Cardiac fibroblast (primary cell): ENCODE measurements around the gene KIF1B.
A peak's percentile ranks its signal among the peaks of the same experiment; 100 is the strongest.

ENCODE experiments used
- DNase-seq, 2 donors: peaks; one replicate each; pipeline versions ENCODE4 v3.0.0 to v3.0.0-alpha.2; 2010; ENCODE audit warnings: low read depth in 2 of 2
- H3K4me3 ChIP-seq, 2 donors: replicated peaks in 1 of 2; 1 replicate in 1 of 2; 2 replicates in 1 of 2; pipeline ENCODE4 v1.5.1; 2011; ENCODE audit warnings: low read depth in 2 of 2, low read length in 2 of 2, mild to moderate bottlenecking in 2 of 2, moderate library complexity in 1 of 2
- CTCF ChIP-seq: IDR thresholded peaks from one replicate; pipeline ENCODE4 v1.5.1; 2011; ENCODE audit warnings: low read depth, mild to moderate bottlenecking, low read length, inconsistent platforms

KIF1B gene

DNA sequence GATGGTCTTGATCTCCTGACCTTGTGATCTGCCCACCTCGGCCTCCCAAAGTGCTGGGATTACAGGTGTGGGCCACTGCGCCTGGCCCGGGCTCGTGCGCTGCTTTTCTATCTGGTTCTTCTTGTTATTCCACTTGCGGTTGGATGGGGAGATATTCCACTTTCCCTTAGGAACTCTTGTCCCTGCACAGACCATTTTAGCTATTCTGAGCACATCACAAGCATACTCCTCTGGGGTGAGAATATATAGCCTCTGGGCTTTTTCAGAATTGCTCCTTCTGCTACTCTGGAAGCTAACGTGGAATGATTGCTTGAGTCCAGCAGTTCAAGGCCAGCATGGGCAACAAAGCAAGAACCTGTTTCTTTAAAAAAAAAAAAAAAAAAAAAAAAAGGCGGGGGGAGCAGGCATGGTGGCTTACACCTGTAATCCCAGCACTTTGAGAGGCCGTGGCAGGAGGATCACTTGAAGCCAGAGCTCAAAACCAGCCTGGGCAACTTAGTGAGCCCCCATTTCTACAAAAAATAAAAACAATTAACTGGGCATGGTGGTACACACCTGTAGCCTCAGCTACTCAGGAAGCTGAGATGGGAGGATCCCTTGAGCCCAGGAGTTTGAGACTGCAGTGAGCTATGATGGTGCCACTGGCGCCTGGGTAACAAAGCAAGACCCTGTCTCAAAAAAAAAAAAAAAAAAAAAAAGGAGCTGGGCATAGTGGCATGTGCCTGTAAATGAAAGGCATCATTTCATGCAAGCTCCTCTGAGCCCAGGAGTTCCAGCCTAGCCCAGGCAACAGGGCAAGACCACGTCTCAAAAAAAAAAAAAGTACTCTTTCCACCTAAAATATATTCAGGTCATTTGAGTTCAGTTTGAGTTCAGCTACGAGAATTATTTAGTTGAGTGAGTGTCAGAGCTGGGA lies 176.6 kb downstream of the KIF1B start:
- DNase-seq: no peak
- no peak for TF ChIP-seq CTCF
- no peak overlapping the region for H3K4me3 ChIP-seq

DNA sequence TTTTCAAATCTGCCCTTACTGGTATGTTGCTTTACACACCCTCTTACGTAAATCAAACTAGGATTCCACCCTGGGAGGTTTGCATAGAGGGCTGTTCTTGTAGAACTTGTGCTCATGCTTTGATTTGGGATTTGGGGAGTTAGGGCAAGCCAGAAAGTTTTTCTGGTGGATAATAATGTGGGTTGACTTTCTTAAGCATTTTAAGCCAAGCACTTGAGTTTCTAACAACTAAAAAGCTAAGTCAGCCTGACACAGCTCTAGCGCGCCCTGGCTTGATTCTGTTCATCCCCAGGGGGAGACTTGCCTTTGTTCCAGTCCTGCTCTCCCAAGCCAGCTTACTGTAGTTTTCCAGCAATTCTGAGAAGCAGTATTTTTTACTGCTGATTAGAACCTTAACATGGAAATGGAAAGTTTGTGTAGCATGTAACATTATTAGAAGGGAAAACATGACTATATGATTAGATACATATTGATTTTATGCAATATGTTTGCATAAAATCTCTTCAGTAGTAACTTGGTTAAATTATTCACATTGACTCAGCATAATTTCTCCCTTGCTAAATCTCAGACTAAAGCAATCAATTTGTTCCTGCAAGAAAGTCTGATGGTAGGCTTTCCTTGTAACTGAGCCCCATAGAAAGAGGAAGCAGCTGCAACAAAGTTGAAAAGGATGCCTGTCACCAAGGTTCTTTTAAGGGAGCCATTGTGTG lies 177.5 kb downstream of the KIF1B start:
- DNase-seq: peak; percentile 66 to 84
- TF ChIP-seq CTCF: no peak
- no peak overlapping the region for H3K4me3 ChIP-seq

GRCh38 chr1:10388387-10388715 lies 178.0 kb downstream of the KIF1B start:
- H3K4me3 ChIP-seq: no peak overlapping the region
- no peak for TF ChIP-seq CTCF
- DNase-seq: no peak

- no peak for DNase-seq
- H3K4me3 ChIP-seq: no peak overlapping the region
- no peak for TF ChIP-seq CTCF
Observed at GRCh38 chr1:10389271-10389973, 179.1 kb downstream of the KIF1B start.

- no peak for DNase-seq
- H3K4me3 ChIP-seq: no peak overlapping the region
- no peak for TF ChIP-seq CTCF
Observed at GRCh38 chr1:10396870-10397269, 186.5 kb downstream of the KIF1B start.

GRCh38 chr1:10398278-10398733 lies 187.9 kb downstream of the KIF1B start:
- no peak for TF ChIP-seq CTCF
- peak overlapping the region; percentile 88 to 92 for H3K4me3 ChIP-seq
- no peak for DNase-seq
